Stimulated activated CD8-positive, alpha-beta memory T cell treated with anti-CD3 and anti-CD28 coated beads, Interleukin-4, amount 100 ng/mL, for 48 hours (primary cell): Measurements from ENCODE around the gene MEF2C.

Experiments
- DNase-seq: peaks from one replicate; pipeline ENCODE4 v3.0.0-alpha.2; 2020

MEF2C gene

GRCh38 chr5:88792144-88792840 lies 90.7 kb downstream of the MEF2C start:
- DNase-seq: no peak

- DNase-seq: no peak
Measured at GRCh38 chr5:88787856-88788255, 95.1 kb downstream of the MEF2C start.

GRCh38 chr5:88786789-88787188 lies 96.2 kb downstream of the MEF2C start:
- no peak for DNase-seq

DNA sequence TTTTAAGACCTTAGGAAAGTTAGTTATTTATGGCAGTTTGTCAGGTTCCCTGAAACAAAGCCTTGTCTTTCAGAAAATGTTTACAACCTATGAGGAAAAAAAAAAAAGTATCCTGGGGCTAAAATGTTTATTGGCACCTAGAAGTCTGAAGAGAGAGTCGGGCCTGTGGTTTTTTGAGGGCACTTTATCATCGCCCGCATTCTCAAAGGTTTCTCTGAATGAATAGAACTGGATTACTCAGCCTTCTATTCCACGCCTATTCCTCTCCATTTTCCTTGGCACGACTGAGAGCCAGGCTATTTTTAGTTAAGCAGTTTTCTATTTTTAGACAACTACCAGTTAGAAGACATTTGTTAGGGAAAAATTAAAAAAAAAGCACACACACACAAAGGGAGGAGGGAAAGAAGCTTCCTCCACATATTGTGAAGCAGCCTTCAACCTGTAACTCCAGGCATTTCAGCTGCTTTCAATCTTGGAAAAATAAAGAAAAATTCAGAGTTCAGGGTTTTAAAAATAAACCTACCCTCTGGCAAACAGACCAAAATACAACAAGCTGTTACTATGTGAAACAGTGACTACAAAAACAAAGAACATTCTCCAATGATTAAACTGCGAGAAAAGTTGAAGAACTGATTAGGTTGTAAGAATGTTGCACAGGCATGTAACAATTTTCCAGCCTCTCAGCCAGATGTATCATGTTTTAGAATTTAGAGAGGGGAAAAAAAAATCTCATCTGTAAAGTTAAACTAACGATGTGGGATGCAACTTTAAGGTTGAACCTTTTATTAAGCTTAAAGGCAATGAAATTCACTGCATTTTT lies 97.0 kb downstream of the MEF2C start:
- DNase-seq: no peak

DNA sequence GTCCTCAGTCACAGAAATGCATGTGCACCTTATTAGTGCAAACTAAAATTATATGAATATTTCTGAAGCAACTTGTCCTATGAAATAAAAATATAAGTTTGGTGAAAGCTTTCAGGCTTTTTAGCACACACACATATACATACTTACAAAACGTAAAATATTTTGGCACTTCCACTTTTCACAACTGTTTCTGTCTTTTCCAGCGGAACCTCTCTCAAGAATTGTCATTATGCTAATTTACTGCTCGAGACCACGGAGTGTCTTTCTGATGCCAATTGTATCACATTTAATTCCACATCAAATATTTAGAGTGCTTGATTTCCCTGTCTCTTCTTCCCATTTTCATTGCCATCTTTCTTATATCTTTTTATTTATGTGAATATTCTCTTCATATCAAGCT lies 100.4 kb downstream of the MEF2C start:
- DNase-seq: no peak

GRCh38 chr5:88780736-88781135 lies 102.2 kb downstream of the MEF2C start:
- DNase-seq: no peak

DNA sequence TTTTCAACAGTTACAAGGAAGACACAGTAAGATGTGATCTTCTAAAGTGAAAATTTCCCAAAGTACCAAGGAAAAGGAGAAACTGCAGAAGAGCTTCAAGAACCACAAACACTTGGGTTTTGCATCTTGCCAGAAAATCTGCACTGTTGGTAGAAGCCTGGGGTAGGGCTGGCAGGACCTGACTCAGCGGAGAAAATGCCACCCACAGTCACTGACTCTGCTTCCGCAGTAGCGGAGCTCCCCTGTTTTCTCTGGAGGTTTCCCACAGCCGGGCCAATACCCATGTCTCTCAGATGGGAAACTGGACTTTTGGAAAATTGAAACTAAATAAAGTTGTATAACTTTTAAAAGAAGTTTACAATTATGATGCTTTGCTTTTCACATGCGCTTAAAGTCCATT lies 104.2 kb downstream of the MEF2C start:
- DNase-seq: no peak

DNA sequence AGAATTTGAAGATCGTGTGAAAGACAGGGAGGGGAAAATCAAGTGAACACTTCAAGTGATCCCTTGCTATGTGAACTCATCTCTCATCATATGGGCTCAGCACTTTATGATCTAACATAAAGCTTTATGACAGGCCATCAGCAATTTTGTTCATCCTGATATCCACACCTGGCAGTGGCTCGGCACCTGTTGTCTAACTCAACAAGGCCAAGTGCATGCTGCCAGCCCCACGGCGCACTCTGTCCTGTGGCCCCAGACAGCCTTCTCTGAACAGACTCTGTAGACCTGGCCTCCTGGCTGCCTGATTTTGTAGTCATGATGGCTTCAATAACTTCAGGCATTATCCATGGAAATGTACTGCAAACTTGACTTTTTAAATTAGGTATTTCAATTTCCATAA lies 106.3 kb downstream of the MEF2C start:
- no peak for DNase-seq

GRCh38 chr5:88772831-88773230 lies 110.2 kb downstream of the MEF2C start:
- no peak for DNase-seq

DNA sequence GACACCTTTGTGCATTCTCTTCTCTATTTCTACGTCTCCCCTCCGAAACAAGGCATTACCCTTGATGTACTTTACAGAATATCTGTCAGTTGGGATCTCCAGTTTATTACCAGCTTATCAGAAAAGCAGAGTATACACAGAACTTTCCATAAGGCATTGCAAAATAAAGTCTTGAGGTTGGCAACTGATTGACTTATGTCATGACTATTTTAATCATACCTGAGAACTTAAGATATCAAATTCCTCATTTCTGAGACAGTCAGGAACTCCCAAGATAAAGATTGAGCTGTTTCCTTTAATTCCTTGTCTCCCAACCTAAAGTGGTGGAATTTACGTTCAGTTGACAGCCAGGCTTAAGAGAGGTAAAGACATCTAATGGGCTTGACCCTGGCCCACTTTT lies 110.9 kb downstream of the MEF2C start:
- DNase-seq: no peak

DNA sequence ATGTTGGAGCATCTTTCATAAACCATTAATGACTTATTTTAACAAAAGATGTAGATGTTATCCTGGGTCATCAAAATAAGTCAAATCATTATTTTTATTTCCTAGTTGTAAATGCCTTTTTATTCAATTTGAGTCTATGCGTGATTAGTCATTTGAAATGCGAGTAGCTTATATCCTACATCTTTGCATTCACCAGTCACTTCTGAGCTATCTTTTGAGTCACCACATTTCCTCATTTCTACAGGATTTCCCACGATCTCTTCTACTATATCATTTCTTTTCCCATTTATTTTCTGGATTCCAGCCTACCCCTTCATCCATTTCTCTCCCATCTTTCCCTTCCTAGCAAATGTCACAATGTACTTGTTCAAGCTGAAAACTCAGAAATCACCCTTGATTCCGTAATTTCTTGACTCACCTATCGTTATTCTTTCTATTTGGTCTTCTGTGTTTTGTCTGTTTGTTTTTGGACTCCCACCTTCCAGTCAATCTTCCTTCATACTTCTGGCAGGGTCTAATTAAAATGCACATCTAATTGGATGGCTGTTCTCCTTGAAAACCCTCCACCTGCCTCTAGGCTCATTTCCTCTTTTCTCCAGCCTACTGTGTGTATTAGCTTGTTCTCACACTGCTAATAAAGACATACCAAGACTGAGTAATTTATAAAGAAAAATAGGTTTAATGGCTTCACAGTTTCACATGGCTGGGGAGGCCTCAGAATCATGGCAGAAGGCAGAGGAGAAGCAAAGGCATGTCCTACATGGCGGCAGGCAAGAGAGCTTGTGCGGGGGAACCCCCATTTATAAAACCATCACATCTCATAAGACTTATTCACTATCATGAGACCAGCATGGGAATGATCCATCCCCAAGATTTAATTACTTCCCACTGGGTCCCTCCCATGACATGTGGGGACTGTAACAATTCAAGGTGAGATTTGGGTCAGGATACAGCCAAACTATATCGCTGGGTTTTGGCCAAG lies 112.4 kb downstream of the MEF2C start:
- DNase-seq: no peak

GRCh38 chr5:88769165-88769564 lies 113.8 kb downstream of the MEF2C start:
- DNase-seq: no peak

GRCh38 chr5:88768411-88768810 lies 114.6 kb downstream of the MEF2C start:
- DNase-seq: no peak

DNA sequence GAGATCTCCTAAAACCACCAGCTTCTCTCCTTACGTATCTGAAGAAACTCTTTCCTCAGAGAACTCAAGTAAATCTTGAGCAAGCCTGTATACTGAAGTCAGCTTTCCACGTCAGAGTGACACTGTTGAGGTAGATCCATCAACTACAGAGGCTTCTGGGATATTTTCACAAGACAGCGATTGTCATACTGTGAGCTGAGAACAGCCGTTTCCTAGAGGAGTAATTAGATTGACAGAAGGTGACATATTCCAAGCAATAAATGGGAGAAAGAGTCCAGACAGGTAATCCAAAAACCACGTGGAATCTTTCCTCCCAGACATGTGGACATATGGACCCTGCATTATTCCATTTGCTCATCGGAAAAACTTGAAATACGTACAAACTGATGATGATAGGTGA lies 117.2 kb downstream of the MEF2C start:
- no peak for DNase-seq

- DNase-seq: no peak
Measured at GRCh38 chr5:88765171-88765570, 117.8 kb downstream of the MEF2C start.

DNA sequence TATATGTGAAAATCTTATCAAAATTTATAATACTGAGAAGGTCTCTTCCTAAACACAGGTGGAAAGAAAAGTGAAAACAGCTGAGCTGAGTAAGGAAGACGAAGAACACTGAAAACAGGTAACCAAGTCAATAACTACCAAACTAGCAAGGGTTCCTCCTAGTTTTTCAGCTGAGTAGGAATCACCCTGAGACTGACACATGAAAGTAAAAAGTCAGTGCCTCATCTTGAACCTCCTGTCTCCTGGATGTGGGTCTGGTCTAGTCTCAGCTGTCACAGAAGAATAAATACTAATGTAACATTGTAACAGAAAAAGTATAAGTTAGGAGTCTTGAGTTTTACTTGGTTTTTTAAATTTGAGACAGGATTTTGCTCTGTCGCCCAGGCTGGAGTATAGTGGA lies 121.0 kb downstream of the MEF2C start:
- DNase-seq: no peak

DNA sequence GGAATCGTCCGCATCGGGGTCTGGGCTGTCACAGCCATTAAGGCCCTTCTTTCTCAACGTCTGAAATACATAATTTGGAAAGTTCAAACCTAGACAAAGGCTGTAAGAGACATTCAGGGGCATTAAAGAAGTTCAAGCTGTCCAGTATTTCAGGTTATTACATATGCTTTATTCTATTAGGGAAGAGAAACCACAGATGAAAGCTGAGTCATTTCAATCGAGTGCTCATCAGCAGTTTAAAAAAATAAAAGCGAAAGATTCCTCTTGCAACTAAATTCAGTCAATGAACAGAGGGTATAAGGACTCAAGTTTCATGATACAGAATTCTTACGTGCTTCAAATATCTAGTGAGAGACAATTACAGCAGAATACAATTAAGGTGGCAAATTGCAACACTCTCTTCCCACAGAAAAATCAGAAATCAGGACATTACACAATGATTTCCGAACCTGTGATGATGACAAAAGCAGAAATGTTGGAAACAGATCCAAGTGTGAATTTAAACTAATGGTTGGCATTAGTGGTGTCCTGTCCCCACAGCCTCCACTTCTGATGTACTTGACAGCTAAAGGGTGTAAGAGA lies 121.6 kb downstream of the MEF2C start:
- no peak for DNase-seq

DNA sequence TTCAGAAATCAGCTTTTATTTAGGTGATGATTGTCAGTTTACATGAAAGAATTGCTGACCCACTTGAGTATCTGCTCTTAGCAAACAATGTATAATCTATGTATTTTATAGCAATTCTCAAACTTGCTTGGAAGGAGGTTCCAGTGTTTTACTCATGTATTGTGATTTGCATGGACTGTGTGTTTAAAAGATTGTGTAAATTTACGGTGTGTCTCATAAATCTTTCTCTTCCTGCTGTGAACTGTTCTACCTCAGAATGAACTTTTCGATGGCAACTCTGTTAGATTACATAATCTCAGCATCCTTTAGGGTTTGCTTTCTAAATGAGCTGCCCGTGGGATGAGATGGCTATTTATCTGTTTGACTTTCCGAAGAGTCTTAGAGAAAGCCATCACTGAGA lies 122.5 kb downstream of the MEF2C start:
- no peak for DNase-seq

- DNase-seq: no peak
Measured at GRCh38 chr5:88758591-88758990, 124.4 kb downstream of the MEF2C start.

- DNase-seq: no peak
Measured at GRCh38 chr5:88758184-88758583, 124.8 kb downstream of the MEF2C start.

DNA sequence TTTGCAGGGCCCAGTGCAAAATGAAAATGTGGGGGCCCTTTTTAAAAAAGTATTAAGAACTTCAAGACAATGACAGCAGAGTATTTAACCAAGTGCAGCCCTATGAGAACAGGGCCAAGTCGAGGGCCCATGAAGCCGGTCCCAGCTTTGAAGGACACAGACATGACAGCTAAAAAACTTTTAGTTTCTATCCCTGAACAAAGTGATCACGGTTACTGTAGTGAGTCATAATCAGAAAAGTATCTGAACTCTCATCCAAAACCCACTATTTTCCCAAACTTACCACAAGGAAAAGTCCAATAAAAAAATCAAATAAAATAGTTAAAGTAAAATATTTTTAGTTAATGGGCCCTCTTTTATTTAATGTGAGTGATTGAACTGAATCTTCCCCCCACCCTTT lies 126.0 kb downstream of the MEF2C start:
- DNase-seq: no peak

DNA sequence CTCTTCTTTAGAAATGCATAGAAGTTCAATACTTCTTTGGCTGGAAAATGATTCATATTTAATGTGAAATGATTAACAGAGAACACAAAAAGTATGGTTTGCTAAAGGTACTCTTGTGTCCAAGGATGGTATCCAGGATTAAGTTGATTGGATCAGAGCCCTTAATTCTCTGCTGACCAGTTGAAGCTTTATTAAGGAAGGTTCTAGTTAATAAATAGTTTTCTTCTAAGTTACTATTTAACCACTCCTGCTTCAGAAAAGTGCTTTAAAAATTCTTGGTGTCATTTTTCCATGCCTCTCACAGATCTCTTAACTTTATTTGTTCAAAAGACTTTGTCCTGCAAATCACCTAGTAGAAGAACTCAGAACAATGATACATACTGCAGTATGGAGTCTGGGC lies 134.3 kb downstream of the MEF2C start:
- DNase-seq: no peak

- no peak for DNase-seq
Measured at GRCh38 chr5:88746438-88746882, 136.5 kb downstream of the MEF2C start.
